HEK293T (cell line): ENCODE data around the gene EDN1.

Source experiments
- ARNT ChIP-seq: fragments of 450-650 bp; IDR thresholded peaks from 2 replicates; pipeline ENCODE4 v1.6.1; 2017; ENCODE audit warnings: mild to moderate bottlenecking
- BHLHE40 ChIP-seq: fragments of 450-650 bp; IDR thresholded peaks from 2 replicates; pipeline ENCODE4 v1.6.1; 2016; ENCODE audit warnings: mild to moderate bottlenecking, moderate library complexity, borderline replicate concordance
- CTBP1 ChIP-seq: fragments of 450-650 bp; IDR thresholded peaks from 2 replicates; pipeline ENCODE4 v1.6.1; 2016; ENCODE audit warnings: borderline replicate concordance
- ELF4 ChIP-seq: fragments of 450-650 bp; IDR thresholded peaks from 2 replicates; pipeline ENCODE4 v1.6.1; 2017; ENCODE audit warnings: antibody characterized with exemption
- FOXK2 ChIP-seq: fragments of 450-650 bp; IDR thresholded peaks from 2 replicates; pipeline ENCODE4 v1.6.1; 2016; ENCODE audit warnings: mild to moderate bottlenecking
- FOXM1 ChIP-seq: fragments of 450-650 bp; IDR thresholded peaks from 2 replicates; pipeline ENCODE4 v1.6.1; 2017; ENCODE audit warnings: mild to moderate bottlenecking, borderline replicate concordance
- HDGF ChIP-seq: fragments of 450-650 bp; IDR thresholded peaks from 2 replicates; pipeline ENCODE4 v1.6.1; 2017; ENCODE audit warnings: antibody characterized with exemption, borderline replicate concordance
- LEF1 ChIP-seq: fragments of 450-650 bp; IDR thresholded peaks from 2 replicates; pipeline ENCODE4 v1.6.1; 2017; ENCODE audit warnings: mild to moderate bottlenecking, borderline replicate concordance
- NFRKB ChIP-seq: fragments of 450-650 bp; IDR thresholded peaks from 2 replicates; pipeline ENCODE4 v1.6.1; 2016; ENCODE audit warnings: mild to moderate bottlenecking, moderate library complexity
- SP1 ChIP-seq: fragments of 450-650 bp; IDR thresholded peaks from 2 replicates; pipeline ENCODE4 v1.6.1; 2017
- TARDBP ChIP-seq: fragments of 450-650 bp; IDR thresholded peaks from 2 replicates; pipeline ENCODE4 v1.6.1; 2016

DNA sequence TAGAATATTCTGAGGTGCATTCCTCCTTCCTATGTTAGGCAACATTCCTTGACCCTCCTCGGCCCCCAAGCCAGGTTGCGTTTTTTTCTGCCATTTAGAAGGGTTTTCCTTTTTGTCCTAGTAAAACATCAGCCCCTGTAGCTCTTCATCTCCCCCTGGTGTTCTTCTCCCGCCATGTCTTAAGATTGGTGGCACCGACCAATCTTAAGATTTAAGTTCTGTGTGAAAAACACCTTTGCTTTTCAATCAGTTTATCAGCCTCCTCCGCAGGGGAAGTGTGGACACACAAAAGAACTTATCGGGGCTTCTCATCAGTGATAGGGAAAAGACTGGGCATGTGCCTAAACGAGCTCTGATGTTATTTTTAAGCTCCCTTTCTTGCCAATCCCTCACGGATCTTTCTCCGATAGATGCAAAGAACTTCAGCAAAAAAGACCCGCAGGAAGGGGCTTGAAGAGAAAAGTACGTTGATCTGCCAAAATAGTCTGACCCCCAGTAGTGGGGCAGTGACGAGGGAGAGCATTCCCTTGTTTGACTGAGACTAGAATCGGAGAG lies 719 bp upstream of the EDN1 start:
- TF ChIP-seq HDGF, result no peak
- no peak for TF ChIP-seq TARDBP
- no peak for TF ChIP-seq NFRKB
- TF ChIP-seq ELF4, result no peak
- no peak for TF ChIP-seq FOXM1
- TF ChIP-seq FOXK2, result no peak
- no peak for TF ChIP-seq ARNT
- no peak for TF ChIP-seq SP1
- TF ChIP-seq CTBP1, result no peak
- no peak for TF ChIP-seq LEF1
- TF ChIP-seq BHLHE40, result no peak
